ENCODE data around the gene PARP14. TPM values are rescaled to one million over a fixed set of nuclear protein-coding genes. Genes with fewer than 3 reads are reported as not detected.

The PARP14 gene
- total RNA-seq (2021) (31.6 and 33.3 TPM in 2 replicates), Bru-seq, nascent RNA (percentile 66 among the genes with signal in this experiment), BruChase-seq, experiment 1, labeled RNA remaining after a 2-hour chase (percentile 82 among the genes with signal in this experiment), BruChase-seq, experiment 2, labeled RNA remaining after a 6-hour chase (percentile 81 among the genes with signal in this experiment)
- long read RNA-seq, full-length matches to known transcripts: 3 of 5 reads
- long read RNA-seq, partial matches to known transcripts: 1 of 5 reads
- long read RNA-seq, other reads (novel, unspliced or antisense): 1 of 5 reads

GRCh38 chr3:122680475-122681283 is at the start of gene PARP14:
Gene PARP14, plus strand, starts transcription at chr3:122680839. Its CDS starts 45 bp downstream, at chr3:122680884.
- peak within 1 kb of the TSS; percentile 91 for H3K4me3 ChIP-seq
- CTCF ChIA-PET: interaction anchor here (0.6 kb wide), 3 partner anchors 44 to 288 kb away, joined by 3 to 9 read pairs (median 6); partner anchors contain the start of gene HSPBAP1
- no peaks in the 10 kb centered on the region for H3K79me2 ChIP-seq (ENCODE audit: low read depth)
- H3K4me1 ChIP-seq (replicated peaks; ENCODE audit: insufficient read depth): peaks cover 24% of the 10 kb centered on the region
- peaks cover 14% of the 10 kb centered on the region; the same call in 1 of the 2 replicates for H3F3A ChIP-seq (ENCODE audit: insufficient read depth, low read depth)
- peak within 1 kb of the TSS; percentile 92 for H2AFZ ChIP-seq
- TF ChIP-seq, protein P1, sequence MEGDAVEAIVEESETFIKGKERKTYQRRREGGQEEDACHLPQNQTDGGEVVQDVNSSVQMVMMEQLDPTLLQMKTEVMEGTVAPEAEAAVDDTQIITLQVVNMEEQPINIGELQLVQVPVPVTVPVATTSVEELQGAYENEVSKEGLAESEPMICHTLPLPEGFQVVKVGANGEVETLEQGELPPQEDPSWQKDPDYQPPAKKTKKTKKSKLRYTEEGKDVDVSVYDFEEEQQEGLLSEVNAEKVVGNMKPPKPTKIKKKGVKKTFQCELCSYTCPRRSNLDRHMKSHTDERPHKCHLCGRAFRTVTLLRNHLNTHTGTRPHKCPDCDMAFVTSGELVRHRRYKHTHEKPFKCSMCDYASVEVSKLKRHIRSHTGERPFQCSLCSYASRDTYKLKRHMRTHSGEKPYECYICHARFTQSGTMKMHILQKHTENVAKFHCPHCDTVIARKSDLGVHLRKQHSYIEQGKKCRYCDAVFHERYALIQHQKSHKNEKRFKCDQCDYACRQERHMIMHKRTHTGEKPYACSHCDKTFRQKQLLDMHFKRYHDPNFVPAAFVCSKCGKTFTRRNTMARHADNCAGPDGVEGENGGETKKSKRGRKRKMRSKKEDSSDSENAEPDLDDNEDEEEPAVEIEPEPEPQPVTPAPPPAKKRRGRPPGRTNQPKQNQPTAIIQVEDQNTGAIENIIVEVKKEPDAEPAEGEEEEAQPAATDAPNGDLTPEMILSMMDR (conservative IDR thresholded peaks at IDR 0.05): no peak; the same call in 1 of the 2 replicates
- no peak for TF ChIP-seq EZH2 (IDR thresholded peaks at IDR 0.05; ENCODE audit: low read depth)
- no peaks in the 10 kb centered on the region for H4K20me1 ChIP-seq (ENCODE audit: insufficient read depth)
- H3K27me3 ChIP-seq (ENCODE audit: insufficient read depth, low read depth): no peaks in the 10 kb centered on the region
- H3K9me2 ChIP-seq (ENCODE audit: insufficient read depth): no peaks in the 10 kb centered on the region
- peak; percentile 55 to 71 for DNase-seq
- H3K9me3 ChIP-seq (ENCODE audit: insufficient read depth, low read depth): 0 out of 2 replicates have a peak, but pooled peaks cover 6% of the 10 kb centered on the region
- BruUV-seq (replicated peaks): no TSS peak
- intact Hi-C loops (cut with micrococcal nuclease; ENCODE audit: unreplicated experiment): loop anchor here (2.0 to 5.0 kb wide), 5 partner anchors 114 to 1133 kb away; partner anchors contain the start of genes POLQ, SEMA5B and SLC49A4
- peak within 1 kb of the TSS; percentile 94 for H3K4me2 ChIP-seq
- POLR2A ChIA-PET (ENCODE audit: unreplicated experiment): interaction anchor here (0.6 kb wide), 1 partner anchor 523 kb away, joined by 3 read pairs; no protein-coding TSS in a partner anchor
- no peak within 1 kb of the TSS for H3K27ac ChIP-seq
- H3K36me3 ChIP-seq (ENCODE audit: low read depth): no peaks in the 10 kb centered on the region

- Histone ChIP-seq H3K4me3 (no peak overlapping the region), H3F3A (ENCODE audit: insufficient read depth, low read depth) (no peaks in the 10 kb centered on the region), H3K4me2 (no peak overlapping the region), H3K36me3 (ENCODE audit: low read depth) (no peaks in the 10 kb centered on the region), H2AFZ (no peak overlapping the region), H3K79me2 (ENCODE audit: low read depth) (no peaks in the 10 kb centered on the region), H4K20me1 (ENCODE audit: insufficient read depth) (no peaks in the 10 kb centered on the region), H3K27me3 (ENCODE audit: insufficient read depth, low read depth) (0 out of 2 replicates have a peak, but pooled peaks cover 3% of the 10 kb centered on the region), H3K9me3 (ENCODE audit: insufficient read depth, low read depth) (no peaks in the 10 kb centered on the region), H3K4me1 (replicated peaks; ENCODE audit: insufficient read depth) (no peaks in the 10 kb centered on the region), H3K9me2 (ENCODE audit: insufficient read depth) (no peaks in the 10 kb centered on the region), H3K27ac (no peak overlapping the region)
- no TSS peak for BruUV-seq (replicated peaks)
- TF ChIP-seq, protein P1 (conservative IDR thresholded peaks at IDR 0.05): no peak
- no peak for TF ChIP-seq EZH2 (IDR thresholded peaks at IDR 0.05; ENCODE audit: low read depth)
- peak in 1 of 2 experiments; percentile 3 for DNase-seq
- ChIA-PET POLR2A (ENCODE audit: unreplicated experiment) (no interaction called here), CTCF (no interaction called here)
- intact Hi-C loops (cut with micrococcal nuclease; ENCODE audit: unreplicated experiment): no loop called here
Observed at GRCh38 chr3:122635789-122636188, 44.9 kb upstream of the PARP14 start.

- H3K4me3 ChIP-seq: no peak overlapping the region
- no peaks in the 10 kb centered on the region for H3F3A ChIP-seq (ENCODE audit: insufficient read depth, low read depth)
- H2AFZ ChIP-seq: no peak overlapping the region
- TF ChIP-seq, protein P1 (conservative IDR thresholded peaks at IDR 0.05): no peak
- TF ChIP-seq EZH2 (IDR thresholded peaks at IDR 0.05; ENCODE audit: low read depth): no peak
- no peaks in the 10 kb centered on the region for H3K36me3 ChIP-seq (ENCODE audit: low read depth)
- H3K4me1 ChIP-seq (replicated peaks; ENCODE audit: insufficient read depth): no peaks in the 10 kb centered on the region
- no peak overlapping the region for H3K4me2 ChIP-seq
- intact Hi-C loops (cut with micrococcal nuclease; ENCODE audit: unreplicated experiment): no loop called here
- 0 out of 2 replicates have a peak, but pooled peaks cover 3% of the 10 kb centered on the region for H3K27me3 ChIP-seq (ENCODE audit: insufficient read depth, low read depth)
- no peaks in the 10 kb centered on the region for H3K9me2 ChIP-seq (ENCODE audit: insufficient read depth)
- no peak for DNase-seq
- no peak overlapping the region for H3K27ac ChIP-seq
- no TSS peak for BruUV-seq (replicated peaks)
- POLR2A ChIA-PET (ENCODE audit: unreplicated experiment): no interaction called here
- no peaks in the 10 kb centered on the region for H3K9me3 ChIP-seq (ENCODE audit: insufficient read depth, low read depth)
- CTCF ChIA-PET: no interaction called here
- H4K20me1 ChIP-seq (ENCODE audit: insufficient read depth): no peaks in the 10 kb centered on the region
- H3K79me2 ChIP-seq (ENCODE audit: low read depth): no peaks in the 10 kb centered on the region
Observed at GRCh38 chr3:122636697-122637096, 43.9 kb upstream of the PARP14 start.

All from PC-9 (cell line).